Subcutaneous abdominal adipose tissue (tissue), 5 donors: ENCODE measurements around the gene PIGU.

ENCODE experiments used
- H3K27ac ChIP-seq: one replicate; pipeline ENCODE4 v1.7.0; 2013; ENCODE audit warnings: low read depth, mild to moderate bottlenecking, inconsistent platforms, low read length, moderate library complexity
- H3K27me3 ChIP-seq, 5 donors: one replicate each; pipeline ENCODE4 v1.7.0; 2013; ENCODE audit warnings: low read length in 5 of 5, inconsistent platforms in 1 of 5; ENCODE audit not compliant: control insufficient read depth in 5 of 5, insufficient read depth in 4 of 5
- H3K36me3 ChIP-seq, 5 donors: one replicate each; pipeline ENCODE4 v1.7.0; 2013; ENCODE audit warnings: low read length in 5 of 5; ENCODE audit not compliant: control insufficient read depth in 5 of 5, insufficient read depth in 5 of 5
- H3K4me1 ChIP-seq, 5 donors: one replicate each; pipeline ENCODE4 v1.7.0; 2013; ENCODE audit warnings: low read length in 5 of 5, mild to moderate bottlenecking in 3 of 5, moderate library complexity in 1 of 5; ENCODE audit not compliant: control insufficient read depth in 5 of 5, insufficient read depth in 5 of 5
- H3K4me3 ChIP-seq, 5 donors: one replicate each; pipeline ENCODE4 v1.7.0; 2013; ENCODE audit warnings: low read length in 5 of 5, low read depth in 1 of 5
- H3K9ac ChIP-seq, 5 donors: one replicate each; pipeline ENCODE4 v1.7.0; 2013; ENCODE audit warnings: low read length in 5 of 5, mild to moderate bottlenecking in 4 of 5, moderate library complexity in 3 of 5
- H3K9me3 ChIP-seq, 5 donors: one replicate each; pipeline ENCODE4 v1.7.0; 2013; ENCODE audit warnings: low read length in 5 of 5; ENCODE audit not compliant: control insufficient read depth in 5 of 5
- donor health status: healthy.
- donor health status: healthy.
- donor health status: healthy.
- donor health status: healthy.
- donor health status: healthy.

Gene PIGU

GRCh38 chr20:34639755-34640222 lies 37.1 kb downstream of the PIGU start:
- H3K4me3 ChIP-seq, result no peak overlapping the region
- no peak overlapping the region for H3K9ac ChIP-seq
- H3K27ac ChIP-seq, result no peak overlapping the region
- H3K36me3 ChIP-seq, result peaks cover 0 to 9% (median 6%) of the 10 kb centered on the region in 5 donors
- H3K4me1 ChIP-seq, result peaks cover 4 to 21% (median 13%) of the 10 kb centered on the region in 5 donors
- no peaks in the 10 kb centered on the region for H3K9me3 ChIP-seq
- H3K27me3 ChIP-seq, result no peaks in the 10 kb centered on the region

GRCh38 chr20:34638532-34638931 lies 38.4 kb downstream of the PIGU start:
- peaks cover 0 to 19% (median 9%) of the 10 kb centered on the region in 5 donors for H3K36me3 ChIP-seq
- no peaks in the 10 kb centered on the region for H3K9me3 ChIP-seq
- H3K4me3 ChIP-seq, result no peak overlapping the region
- no peaks in the 10 kb centered on the region for H3K27me3 ChIP-seq
- peaks cover 4 to 26% (median 18%) of the 10 kb centered on the region in 5 donors for H3K4me1 ChIP-seq
- peak overlapping the region; percentile 83 for H3K27ac ChIP-seq
- H3K9ac ChIP-seq, result no peak overlapping the region

GRCh38 chr20:34638039-34638292 lies 38.9 kb downstream of the PIGU start:
- H3K9ac ChIP-seq, result no peak overlapping the region
- no peak overlapping the region for H3K4me3 ChIP-seq
- H3K36me3 ChIP-seq, result peaks cover 0 to 24% (median 8%) of the 10 kb centered on the region in 5 donors
- peaks cover 4 to 26% (median 18%) of the 10 kb centered on the region in 5 donors for H3K4me1 ChIP-seq
- H3K27ac ChIP-seq, result peak overlapping the region; percentile 83
- no peaks in the 10 kb centered on the region for H3K9me3 ChIP-seq
- no peaks in the 10 kb centered on the region for H3K27me3 ChIP-seq

- H3K36me3 ChIP-seq, result peaks cover 0 to 26% (median 8%) of the 10 kb centered on the region in 5 donors
- peak overlapping the region; percentile 83 for H3K27ac ChIP-seq
- peaks cover 4 to 26% (median 18%) of the 10 kb centered on the region in 5 donors for H3K4me1 ChIP-seq
- no peaks in the 10 kb centered on the region for H3K27me3 ChIP-seq
- H3K4me3 ChIP-seq, result no peak overlapping the region
- H3K9me3 ChIP-seq, result no peaks in the 10 kb centered on the region
- peak overlapping the region in 1 of 5 donors; percentile 66 for H3K9ac ChIP-seq
Measured at GRCh38 chr20:34637245-34638038, 39.5 kb downstream of the PIGU start.

- H3K4me3 ChIP-seq, result no peak overlapping the region
- peaks cover 4 to 26% (median 18%) of the 10 kb centered on the region in 5 donors for H3K4me1 ChIP-seq
- no peaks in the 10 kb centered on the region for H3K9me3 ChIP-seq
- H3K9ac ChIP-seq, result peak overlapping the region in 1 of 5 donors; percentile 66
- peaks cover 0 to 26% (median 8%) of the 10 kb centered on the region in 5 donors for H3K36me3 ChIP-seq
- H3K27me3 ChIP-seq, result no peaks in the 10 kb centered on the region
- peak overlapping the region; percentile 83 for H3K27ac ChIP-seq
Measured at GRCh38 chr20:34636648-34637047, 40.2 kb downstream of the PIGU start.

- Histone ChIP-seq H3K4me1 (peaks cover 4 to 28% (median 18%) of the 10 kb centered on the region in 5 donors), H3K9me3 (no peaks in the 10 kb centered on the region), H3K4me3 (no peak overlapping the region), H3K9ac (no peak overlapping the region), H3K27ac (no peak overlapping the region), H3K36me3 (peaks cover 0 to 26% (median 8%) of the 10 kb centered on the region in 5 donors), H3K27me3 (no peaks in the 10 kb centered on the region)
Measured at GRCh38 chr20:34634392-34634791, 42.5 kb downstream of the PIGU start.

- Histone ChIP-seq H3K9ac (no peak overlapping the region), H3K27me3 (no peaks in the 10 kb centered on the region), H3K9me3 (no peaks in the 10 kb centered on the region), H3K36me3 (peaks cover 0 to 26% (median 8%) of the 10 kb centered on the region in 5 donors), H3K4me1 (peaks cover 4 to 27% (median 19%) of the 10 kb centered on the region in 5 donors), H3K4me3 (no peak overlapping the region), H3K27ac (no peak overlapping the region)
Measured at GRCh38 chr20:34632870-34633452, 43.9 kb downstream of the PIGU start.

- Histone ChIP-seq H3K9ac (no peak overlapping the region), H3K9me3 (no peaks in the 10 kb centered on the region), H3K27me3 (no peaks in the 10 kb centered on the region), H3K27ac (no peak overlapping the region), H3K4me3 (no peak overlapping the region), H3K36me3 (peaks cover 0 to 17% (median 5%) of the 10 kb centered on the region in 5 donors), H3K4me1 (peaks cover 0 to 10% (median 8%) of the 10 kb centered on the region in 5 donors)
Measured at GRCh38 chr20:34629904-34630303, 47.0 kb downstream of the PIGU start.

GRCh38 chr20:34629342-34629741 lies 47.5 kb downstream of the PIGU start:
- Histone ChIP-seq H3K4me3 (no peak overlapping the region), H3K27ac (no peak overlapping the region), H3K4me1 (peaks cover 0 to 7% (median 4%) of the 10 kb centered on the region in 5 donors), H3K27me3 (no peaks in the 10 kb centered on the region), H3K36me3 (peaks cover 0 to 12% (median 3%) of the 10 kb centered on the region in 5 donors), H3K9me3 (no peaks in the 10 kb centered on the region), H3K9ac (no peak overlapping the region)

- no peak overlapping the region for H3K27ac ChIP-seq
- no peak overlapping the region for H3K9ac ChIP-seq
- H3K36me3 ChIP-seq, result peaks cover 0 to 2% (median under 1%) of the 10 kb centered on the region in 5 donors
- H3K4me1 ChIP-seq, result peaks cover 0 to 17% (median 9%) of the 10 kb centered on the region in 5 donors
- no peaks in the 10 kb centered on the region for H3K27me3 ChIP-seq
- no peak overlapping the region for H3K4me3 ChIP-seq
- H3K9me3 ChIP-seq, result no peaks in the 10 kb centered on the region
Measured at GRCh38 chr20:34628026-34628425, 48.9 kb downstream of the PIGU start.
